OCI-LY7 (cell line): ENCODE data around the gene FTH1.

Experiments
- EZH2phosphoT487 ChIP-seq: fragments of 200-600 bp; sonication (generic); IDR thresholded peaks from 2 replicates; pipeline ENCODE4 v1.6.1; 2018; ENCODE audit warnings: low read depth, borderline replicate concordance, mild to moderate bottlenecking, mixed run types, antibody characterized with exemption, low read length, moderate library complexity, mixed read lengths
- TF ChIP-seq, protein P1 (sequence below): fragments of 200-600 bp; sonication (generic); conservative IDR thresholded peaks from 2 replicates; pipeline ENCODE4 v1.5.1; 2014; ENCODE audit warnings: mild to moderate bottlenecking, antibody characterized with exemption, low read length, moderate library complexity, mixed read lengths

DNA sequence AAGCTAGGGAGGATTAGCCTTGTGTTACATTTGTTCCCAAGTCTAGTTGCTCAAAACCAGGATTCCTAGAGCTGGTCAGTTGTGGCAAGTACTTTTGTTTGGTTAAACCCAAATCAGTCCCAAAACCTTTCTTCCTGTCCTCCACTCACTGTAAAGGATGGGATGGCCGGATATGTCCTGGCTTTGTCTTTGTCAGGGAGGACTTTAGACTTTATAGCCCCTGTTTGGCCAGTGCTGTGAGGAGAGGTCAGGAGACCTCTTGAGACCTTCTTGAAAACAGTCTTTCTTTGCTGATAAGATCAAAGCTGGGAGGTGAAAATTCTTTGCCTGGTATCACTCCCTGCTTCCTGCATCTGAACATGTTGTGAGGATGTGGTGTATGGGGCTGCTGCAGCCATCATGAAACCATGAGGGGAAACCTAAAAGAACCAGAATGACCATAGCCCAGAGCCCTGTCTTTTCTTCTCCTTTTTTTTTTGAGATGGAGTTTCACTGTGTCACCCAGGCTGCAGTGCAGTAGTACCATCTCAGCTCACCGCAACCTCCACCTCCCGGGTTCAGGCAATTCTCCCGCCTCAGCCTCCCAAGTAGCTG lies 43.6 kb upstream of the FTH1 start:
- TF ChIP-seq, protein P1, sequence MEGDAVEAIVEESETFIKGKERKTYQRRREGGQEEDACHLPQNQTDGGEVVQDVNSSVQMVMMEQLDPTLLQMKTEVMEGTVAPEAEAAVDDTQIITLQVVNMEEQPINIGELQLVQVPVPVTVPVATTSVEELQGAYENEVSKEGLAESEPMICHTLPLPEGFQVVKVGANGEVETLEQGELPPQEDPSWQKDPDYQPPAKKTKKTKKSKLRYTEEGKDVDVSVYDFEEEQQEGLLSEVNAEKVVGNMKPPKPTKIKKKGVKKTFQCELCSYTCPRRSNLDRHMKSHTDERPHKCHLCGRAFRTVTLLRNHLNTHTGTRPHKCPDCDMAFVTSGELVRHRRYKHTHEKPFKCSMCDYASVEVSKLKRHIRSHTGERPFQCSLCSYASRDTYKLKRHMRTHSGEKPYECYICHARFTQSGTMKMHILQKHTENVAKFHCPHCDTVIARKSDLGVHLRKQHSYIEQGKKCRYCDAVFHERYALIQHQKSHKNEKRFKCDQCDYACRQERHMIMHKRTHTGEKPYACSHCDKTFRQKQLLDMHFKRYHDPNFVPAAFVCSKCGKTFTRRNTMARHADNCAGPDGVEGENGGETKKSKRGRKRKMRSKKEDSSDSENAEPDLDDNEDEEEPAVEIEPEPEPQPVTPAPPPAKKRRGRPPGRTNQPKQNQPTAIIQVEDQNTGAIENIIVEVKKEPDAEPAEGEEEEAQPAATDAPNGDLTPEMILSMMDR = no peak
- TF ChIP-seq EZH2phosphoT487 = no peak
